Subcutaneous adipose tissue (tissue), 4 donors: ENCODE data around the gene PDE4D. TPM values are rescaled to one million over a fixed set of nuclear protein-coding genes. Genes with fewer than 3 reads are reported as not detected.

Experiments
- total RNA-seq, 4 donors: library from RNA; depleted of rRNA; stranded (reverse); fragments of >200 nt; gene quantifications; one replicate each; pipeline ENCODE4 v1.1.0, GENCODE V29; 2016
- TF ChIP-seq, protein P1 (sequence below): fragments of 450-650 bp; IDR thresholded peaks from one replicate; pipeline ENCODE4 v1.5.1; 2016; ENCODE audit warnings: low read depth, mild to moderate bottlenecking, control low read depth, antibody characterized with exemption, moderate library complexity

The PDE4D gene
- total RNA-seq, 4 donors from 2014 or later, result 15.0 to 24.0 (median 18.5) TPM

DNA sequence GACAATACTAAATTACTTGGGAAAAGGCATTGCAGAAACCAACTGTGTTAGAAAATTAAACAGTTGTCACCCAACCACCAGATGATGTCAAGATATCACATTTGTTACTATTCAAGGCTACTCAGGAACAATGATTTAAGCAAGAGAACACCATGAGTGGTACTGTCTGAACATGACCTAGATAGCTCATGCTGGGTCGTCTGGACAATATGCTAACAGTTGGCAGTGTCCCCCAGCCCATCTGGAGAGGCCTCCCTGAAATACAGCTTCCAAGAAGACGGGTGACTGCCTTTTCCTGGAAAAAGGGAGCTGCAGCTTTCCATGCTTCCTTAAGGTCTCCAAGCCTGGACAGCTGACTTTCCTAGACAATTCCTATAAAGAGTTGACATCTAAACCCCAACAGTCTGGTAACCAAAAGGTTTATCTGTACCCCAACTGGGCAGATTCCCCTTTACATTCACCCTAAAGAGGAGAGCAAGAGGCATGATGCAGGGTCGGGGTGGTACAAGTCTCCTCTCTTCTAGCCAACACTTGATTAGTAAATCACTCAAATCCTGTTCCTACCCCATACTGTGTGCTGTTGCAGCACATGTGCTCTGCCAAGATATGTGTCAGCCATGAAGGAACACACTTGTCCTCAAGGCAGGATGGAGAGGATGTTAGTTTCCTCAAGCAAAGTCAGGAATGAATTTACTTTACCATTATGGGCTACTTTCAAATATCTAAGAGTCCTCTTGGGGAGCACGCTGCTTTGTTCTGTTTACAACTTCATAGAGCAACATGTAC, 433.0 kb downstream of the PDE4D start:
- TF ChIP-seq, protein P1, sequence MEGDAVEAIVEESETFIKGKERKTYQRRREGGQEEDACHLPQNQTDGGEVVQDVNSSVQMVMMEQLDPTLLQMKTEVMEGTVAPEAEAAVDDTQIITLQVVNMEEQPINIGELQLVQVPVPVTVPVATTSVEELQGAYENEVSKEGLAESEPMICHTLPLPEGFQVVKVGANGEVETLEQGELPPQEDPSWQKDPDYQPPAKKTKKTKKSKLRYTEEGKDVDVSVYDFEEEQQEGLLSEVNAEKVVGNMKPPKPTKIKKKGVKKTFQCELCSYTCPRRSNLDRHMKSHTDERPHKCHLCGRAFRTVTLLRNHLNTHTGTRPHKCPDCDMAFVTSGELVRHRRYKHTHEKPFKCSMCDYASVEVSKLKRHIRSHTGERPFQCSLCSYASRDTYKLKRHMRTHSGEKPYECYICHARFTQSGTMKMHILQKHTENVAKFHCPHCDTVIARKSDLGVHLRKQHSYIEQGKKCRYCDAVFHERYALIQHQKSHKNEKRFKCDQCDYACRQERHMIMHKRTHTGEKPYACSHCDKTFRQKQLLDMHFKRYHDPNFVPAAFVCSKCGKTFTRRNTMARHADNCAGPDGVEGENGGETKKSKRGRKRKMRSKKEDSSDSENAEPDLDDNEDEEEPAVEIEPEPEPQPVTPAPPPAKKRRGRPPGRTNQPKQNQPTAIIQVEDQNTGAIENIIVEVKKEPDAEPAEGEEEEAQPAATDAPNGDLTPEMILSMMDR, result no peak

DNA sequence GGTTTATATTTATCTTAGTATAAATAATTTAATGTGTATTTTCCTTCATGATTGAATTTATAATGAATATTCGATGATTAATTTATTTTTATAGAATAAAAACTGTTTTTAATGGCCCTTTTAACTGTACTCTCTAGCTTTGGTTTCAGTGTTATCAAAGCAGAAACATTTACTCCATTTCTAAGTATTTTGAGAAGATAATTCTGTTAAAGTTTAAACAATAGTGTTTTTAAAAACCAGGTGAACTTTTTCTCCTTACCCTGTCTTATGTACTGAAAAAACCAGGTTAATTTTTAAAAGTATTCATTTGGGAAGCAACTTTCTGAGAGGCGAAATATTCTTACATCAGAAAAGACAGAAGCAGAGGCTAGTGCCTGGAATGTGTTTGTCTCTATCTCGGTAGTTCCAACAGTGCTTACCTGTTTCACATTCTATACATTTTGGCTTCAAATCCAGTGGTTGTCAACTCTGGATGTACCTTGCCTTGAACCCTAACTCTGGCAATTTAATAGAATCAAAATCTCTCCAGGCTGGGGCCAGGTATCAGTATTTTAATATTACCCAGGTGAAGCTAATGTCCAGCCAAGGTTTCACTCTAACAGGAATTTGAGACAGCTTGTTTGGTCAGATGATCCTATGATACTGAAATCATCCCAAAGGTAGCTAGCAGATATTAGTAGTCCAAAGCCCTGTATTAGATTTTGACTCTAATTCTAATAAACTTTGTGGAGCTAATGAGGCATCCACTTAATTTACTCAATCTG, 434.4 kb downstream of the PDE4D start:
- TF ChIP-seq, protein P1, result no peak

DNA sequence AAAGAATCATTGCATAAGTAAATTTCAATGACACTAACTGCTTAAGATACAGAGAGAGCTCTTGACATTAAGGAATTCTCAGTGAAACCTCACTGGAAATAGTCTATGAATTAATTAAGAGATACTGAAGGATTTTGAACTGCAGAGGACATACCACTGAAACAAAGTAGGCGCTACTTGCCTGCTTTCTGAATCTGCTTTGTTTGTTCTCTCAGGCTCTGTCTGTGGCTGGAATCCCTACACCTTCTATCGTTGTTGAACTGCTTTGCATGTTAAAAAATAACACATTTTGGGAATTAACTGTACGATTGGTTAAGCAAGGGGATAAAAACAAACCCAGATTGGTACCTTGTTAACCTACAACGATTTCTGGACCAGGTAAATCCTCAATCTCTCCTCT, 435.2 kb downstream of the PDE4D start:
- TF ChIP-seq, protein P1, result no peak

DNA sequence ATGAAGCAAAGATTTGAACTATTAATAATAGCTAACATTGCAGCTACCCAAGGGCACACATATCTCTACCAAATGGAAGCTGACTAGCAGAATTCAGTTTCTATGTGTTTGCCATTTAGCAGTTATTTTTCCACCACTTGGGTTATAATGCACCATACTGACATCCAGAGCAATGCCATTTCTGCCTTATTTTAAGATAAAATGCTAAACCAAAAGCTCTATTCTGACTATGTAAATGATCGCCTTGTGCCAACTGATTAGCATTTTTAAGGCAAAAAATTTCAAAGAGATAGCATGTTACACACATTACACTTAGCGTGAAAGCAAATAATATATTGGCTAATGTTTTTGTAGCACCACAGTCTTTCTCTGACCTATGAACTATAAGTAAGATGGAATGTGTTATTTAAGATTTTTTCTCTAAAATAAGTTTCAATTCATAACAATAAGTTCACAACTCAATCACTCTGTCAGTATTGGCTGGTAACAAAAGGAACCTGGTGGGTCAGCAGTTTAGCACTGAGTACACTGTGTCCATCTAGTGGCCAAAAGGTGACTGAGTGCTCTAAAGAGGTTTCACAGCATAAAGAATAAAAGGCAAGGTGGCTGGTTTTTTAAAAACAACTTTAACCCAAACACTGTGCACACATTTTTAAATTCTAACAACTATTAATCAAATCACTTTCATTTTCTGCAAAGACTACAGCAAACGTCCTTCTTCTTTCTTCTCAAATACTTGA, 443.5 kb downstream of the PDE4D start:
- TF ChIP-seq, protein P1, result no peak

DNA sequence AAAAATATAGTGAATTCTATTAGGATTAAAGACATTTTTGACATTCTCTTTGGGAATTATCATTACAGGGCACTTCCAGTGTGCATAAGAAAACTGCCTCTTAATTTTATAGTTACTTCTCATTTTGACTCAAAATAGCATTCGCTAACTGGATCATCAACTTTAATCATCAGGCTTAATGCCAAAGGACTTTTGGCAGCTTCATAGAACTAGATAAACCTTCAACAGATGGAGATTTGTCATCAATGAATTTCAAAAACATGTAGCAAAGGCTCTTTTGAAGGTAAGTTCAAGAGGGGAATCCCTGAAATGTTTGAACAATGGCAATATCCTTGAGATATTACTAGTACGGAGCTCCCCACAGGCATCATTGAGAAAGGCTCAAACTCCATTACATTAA, 447.2 kb downstream of the PDE4D start:
- TF ChIP-seq, protein P1, result no peak

DNA sequence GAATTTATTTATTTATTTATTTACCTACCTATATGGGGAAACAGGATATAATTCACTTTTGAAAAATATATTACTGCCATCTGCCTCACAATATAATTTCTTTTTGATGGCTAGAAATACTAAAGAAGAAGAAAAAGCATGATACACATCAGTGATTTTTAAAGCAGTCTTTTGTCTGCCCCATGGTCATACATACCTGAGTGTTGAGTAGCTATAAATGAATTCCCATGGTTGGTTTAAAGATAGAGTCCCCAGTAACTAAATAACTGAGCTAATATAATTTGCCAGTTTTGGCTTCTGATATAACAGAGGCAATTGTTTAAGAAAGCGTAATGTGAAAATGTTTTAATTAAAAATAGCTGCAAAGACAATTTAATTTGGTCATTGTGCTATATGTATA, 447.8 kb downstream of the PDE4D start:
- TF ChIP-seq, protein P1, result no peak

DNA sequence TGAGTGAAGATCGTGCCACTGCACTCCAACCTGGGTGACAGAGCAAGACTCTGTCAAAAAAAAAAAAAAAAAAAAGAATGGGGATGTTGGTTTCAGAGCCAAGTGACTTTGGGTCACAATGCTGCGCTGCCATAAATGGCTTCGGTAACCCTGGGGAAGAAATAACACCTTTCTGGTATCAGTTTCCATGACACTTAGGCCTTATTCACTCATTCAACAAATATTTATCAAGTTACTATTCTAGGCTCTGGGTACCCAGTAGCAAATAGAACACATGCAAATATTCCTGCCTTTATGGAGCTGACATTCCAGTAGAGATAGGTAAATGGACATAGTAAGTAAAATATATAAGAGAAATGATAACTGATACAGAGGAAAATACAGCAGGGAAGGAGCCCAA, 454.2 kb downstream of the PDE4D start:
- TF ChIP-seq, protein P1, result no peak
